RPMI7951 (cell line): ENCODE measurements around the gene SH2D6. TPM values are rescaled to one million over a fixed set of nuclear protein-coding genes. Genes with fewer than 3 reads are reported as not detected.
"Not testable (repeated sequence)": the region's sequence is repeated elsewhere in the genome, so short reads cannot be mapped to it uniquely, and the experiment has no call there.

Source experiments
- DNase-seq: peaks from one replicate; pipeline ENCODE4 v3.0.0-alpha.2; 2012; ENCODE audit warnings: low read depth
- total RNA-seq: library from RNA; depleted of rRNA; stranded (reverse); fragments of >200 nt; shearing (Covaris generic); gene quantifications from 2 replicates; pipeline ENCODE4 v1.2.3, GENCODE V29; 2014

Gene SH2D6
- total RNA-seq, 1 experiment from 2014 or later = not detected

DNA sequence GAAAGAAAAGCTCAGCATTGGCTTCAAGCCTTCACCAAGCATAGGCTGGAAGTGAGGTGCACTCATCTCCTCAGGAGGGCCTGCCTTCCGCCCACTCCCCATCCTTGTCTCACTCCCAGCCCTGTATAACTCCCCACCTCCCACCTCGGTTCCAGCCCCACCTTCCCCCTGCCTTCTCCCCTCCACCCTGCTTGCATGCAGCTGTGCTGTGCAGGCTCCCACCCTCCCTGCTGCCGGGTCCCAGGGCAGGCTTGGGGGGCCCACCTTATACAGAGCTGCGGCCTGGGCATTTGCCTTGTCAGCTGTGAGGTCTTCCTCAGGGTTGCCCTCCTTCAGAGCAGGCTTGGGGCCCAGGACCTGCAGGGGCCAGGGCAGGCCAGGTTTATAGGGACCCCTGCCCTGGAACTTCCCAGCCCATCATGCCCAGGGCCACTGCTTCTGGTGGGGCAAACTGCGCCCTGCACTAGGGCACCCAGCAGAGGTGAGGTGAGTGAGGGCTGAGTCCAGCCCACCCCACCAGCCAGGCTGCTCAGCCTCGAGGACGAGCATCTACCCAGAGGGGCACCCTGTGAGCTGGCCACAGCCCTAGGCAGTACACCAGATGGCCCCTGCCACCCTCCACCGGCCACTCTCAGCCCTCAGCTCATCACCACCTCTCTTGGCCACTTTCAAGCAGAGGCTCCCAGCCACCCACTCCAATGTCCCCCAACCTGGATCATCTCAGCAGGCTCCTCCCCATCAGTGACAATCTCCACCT is 19.9 kb upstream of the SH2D6 start:
- DNase-seq = no peak

DNA sequence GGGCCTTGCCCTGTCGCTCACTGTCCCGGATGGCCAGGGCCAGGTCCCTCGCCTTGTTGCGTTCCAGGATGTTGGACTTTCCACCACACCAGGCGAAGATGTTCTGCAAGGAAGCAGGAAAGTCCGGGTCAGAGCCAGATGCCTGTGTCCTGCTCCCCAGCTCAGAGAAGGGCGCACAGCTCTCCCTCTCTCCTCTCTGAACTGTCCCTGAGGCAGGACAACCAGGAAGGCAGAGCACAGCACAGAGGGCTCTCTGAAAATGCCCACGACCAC is 19.4 kb upstream of the SH2D6 start:
- no peak for DNase-seq

DNA sequence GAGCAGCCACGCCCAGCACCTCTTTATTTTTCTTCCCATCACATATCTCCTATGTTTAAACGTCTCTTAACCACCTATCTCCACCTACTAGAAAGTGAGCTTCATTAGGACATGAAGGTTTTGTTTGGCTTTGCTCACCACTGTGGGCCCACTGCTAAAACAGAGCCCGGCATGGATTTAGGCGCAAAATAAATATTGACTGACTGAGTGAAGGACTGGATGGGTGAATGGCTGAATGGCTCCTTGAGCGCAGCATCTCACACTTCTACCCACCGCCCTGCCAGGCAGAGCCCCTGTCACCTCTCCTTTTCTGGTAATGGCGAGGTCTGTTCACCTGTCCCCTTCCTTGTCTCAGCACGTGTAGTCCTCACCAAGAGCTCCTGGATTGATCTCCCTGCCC is 18.5 kb upstream of the SH2D6 start:
- DNase-seq = no peak

DNA sequence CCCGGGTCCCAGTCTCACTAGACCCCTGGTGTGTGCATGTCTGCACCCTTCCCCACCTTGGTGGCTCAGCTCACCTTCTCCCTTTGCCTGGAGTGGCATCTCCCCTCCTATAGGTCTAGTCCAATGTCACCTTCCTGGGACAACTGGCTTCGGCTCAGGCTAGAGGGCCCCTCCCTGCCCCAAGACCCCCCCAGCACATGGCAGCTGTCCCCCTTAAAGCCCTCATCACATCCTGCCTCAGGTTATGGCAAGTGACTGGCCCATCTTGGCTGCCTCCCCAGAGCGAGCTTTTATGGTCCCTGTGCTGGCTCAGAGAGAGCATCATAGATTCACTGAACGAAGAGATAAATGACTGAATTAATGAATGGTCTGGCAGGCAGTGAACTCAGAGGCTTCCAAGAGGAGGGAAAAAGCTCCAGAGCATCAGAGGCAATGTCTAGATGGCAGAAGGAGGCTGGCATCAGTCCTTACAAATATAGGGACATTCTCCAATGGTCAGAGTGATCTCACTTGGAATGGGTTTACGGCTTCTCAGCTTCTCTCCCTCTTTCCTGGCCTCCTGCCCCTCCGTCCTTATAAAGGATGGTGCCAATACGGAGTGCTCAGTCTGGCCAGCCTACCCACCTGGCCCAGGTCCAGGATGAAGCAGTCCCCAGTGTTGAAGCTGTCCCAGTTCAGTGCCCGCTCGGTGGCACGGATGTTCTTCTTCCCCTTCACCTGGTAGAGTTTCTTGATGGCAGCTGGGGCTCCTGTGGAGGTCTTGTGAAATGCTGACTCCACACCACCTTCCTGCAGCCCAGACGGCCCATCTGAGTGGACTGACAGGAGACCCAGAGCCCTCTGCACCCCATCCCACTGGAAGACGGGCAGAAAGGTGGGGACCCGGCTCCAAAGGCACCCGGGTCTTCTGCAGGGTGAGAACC is 17.7 kb upstream of the SH2D6 start:
- DNase-seq = no peak

DNA sequence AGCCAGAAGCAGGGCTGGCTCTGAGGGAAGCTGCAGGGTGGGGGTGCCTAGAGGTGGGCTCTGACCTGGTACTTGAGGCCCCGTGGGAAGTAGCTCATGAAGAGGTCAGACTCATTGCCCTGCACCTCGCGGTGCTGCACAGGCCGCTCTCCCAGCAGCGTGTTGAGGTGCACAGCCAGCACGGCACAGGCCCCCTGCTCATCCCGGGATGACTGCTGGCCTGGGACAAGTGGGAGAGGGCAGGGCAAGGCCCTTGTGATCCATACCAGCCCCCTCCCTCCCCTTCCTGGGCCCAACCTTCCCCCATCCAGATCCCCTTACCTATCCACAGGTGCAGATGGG is 17.1 kb upstream of the SH2D6 start:
- no peak for DNase-seq

DNA sequence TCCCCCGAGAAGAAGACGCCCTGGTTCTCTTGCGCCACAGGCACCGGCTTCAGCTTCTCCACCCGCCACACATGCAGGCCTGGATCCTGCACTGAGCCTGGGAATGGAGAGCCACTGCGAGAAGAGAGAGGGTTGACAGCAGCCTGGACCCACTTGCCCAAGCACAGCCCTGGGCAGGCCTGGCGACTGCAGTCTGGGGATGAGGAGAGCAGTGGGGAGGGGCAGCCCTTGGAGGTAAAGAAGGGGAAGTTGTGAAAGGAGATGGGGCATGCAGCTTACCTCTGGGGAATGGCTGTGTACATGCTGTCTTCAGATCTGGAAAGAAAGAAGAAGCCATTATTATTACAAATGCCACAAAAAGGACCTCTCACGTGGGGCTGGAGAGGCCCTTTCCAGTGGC is 16.7 kb upstream of the SH2D6 start:
- no peak for DNase-seq

DNA sequence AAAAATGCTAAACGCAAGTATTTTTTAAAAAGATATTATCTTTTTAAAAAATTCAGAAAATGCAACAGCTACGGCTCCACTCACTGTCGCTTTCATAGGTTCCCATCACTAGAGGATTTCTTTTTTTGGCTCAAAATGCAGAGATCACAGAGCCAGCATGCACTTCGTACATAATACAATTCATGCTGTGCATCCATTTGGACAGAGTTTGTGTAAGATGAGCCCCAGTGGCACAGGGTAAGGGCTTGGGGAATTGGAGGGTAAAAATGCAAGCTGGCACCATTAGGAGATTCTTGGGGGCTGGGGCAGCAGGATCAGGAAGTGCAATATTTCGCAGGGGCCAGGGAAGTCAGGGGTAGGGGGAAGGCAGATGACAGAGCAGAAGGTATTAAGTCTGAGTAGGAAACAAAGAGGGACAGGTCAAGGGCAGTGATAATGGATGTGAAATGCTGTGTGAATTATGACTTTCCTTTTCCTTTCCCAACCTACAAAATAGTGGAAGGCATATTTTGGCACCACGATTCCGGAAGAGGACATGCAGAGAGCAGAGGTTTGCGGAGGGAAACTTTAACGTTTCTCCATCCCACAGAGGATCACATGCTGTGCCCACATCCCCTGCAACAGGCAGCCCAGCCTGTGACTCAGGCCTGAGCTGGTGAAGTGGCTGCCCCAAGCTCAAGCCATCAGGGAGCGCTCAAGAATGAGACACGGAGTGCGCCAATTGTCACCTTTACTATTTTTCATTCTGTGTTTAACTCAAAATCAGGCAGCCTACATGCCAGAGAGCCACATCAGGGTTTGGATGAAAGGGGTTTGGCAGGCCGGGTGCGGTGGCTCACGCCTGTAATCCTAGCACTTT is 13.1 kb upstream of the SH2D6 start:
- DNase-seq = peak; percentile 94

DNA sequence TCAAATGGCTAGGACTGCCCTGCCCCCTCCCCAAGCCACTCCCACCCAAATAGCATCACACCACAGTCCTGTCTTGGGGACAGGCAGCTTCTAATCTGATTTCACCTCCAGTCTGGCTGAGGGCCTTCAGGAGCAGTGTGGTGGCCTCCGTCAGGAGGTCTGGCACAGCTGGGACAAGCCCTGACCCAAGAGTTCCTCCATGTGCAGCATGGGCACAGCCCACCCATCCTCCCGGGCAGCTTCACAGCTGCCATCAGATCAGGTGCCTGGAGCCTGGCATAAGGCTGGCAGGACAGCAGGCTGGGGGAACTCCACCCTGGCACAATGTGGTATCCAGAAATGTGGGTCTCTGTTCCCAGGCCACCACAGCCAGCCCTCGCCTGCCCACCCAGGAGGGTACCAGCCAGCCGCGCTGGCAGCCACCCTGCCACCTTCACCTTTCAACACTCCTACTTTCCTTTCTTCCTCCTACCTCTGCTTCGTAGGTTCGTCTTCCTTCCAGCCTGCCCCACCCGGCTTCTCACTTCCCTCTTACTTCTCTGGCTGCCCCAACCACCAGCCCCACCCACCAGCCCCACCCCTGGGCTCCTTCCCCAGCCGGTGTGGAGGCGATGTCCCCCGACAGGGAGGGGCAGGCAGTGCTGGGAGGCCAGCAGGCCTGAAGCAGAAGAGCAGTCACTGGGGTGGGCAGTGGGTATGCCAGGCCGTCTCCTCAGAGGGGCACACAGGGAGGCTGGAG is 8.5 kb upstream of the SH2D6 start, which contains the start of gene CAPG:
Gene CAPG, minus strand, starts transcription at position 522 of the 739 bp plus-strand sequence. CDS start 8,221 bp downstream, outside the sequence.
- no peak for DNase-seq

DNA sequence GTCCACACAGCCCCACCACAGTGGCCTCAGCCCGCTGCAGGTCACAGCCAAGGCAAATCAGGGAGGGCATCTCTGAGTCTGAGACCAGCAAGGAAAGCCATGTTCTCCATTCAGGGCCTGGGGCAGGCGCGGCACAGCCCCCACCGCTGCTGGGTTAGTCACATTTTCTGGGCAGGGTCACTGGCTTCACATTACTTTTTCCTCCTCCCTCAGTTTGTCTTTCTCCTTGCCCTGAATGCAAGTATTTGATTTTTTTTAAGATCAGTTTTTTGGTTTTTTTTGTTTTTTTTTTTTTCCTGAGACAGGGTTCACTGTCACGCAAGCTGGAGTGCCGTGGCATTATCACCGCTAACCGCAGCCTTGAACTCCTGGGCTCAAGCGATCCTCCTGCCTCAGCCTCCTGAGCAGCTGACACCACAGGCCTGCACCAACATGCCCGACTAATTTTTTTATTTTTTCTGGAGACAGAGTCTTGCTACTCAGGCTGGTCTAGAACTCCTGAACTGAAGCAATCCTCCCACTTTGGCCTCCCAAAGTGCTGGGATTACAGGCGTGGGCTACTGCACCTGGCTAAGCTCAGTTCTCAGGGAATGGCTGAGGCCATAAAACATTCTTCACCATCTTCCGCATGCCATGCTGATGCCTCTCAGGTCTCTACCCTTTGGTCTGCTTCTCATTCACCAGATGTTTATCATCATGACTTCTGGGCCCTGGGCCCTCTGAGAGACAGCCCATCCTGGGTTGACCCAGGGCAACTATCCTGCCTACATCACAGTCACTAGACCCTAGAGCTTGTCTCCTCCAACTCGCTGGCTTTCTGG is 7.7 kb upstream of the SH2D6 start:
- no peak for DNase-seq

DNA sequence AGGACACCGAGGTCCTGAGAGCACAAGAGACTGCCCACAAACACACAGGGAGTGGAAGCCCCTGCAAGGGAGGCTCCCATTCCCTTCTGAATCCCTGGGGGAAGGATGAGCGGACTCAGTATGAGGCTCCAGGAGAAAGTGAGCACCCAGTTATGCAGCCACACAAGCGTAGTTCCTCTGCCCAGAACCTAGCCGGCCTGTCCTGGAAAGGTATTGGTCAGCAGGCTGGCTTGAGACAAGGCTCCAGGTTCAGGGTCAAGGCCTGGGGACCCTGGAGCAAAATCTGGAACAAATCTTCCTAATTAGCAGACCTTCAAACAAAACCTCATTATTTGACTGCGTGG is 7.1 kb upstream of the SH2D6 start:
- no peak for DNase-seq

DNA sequence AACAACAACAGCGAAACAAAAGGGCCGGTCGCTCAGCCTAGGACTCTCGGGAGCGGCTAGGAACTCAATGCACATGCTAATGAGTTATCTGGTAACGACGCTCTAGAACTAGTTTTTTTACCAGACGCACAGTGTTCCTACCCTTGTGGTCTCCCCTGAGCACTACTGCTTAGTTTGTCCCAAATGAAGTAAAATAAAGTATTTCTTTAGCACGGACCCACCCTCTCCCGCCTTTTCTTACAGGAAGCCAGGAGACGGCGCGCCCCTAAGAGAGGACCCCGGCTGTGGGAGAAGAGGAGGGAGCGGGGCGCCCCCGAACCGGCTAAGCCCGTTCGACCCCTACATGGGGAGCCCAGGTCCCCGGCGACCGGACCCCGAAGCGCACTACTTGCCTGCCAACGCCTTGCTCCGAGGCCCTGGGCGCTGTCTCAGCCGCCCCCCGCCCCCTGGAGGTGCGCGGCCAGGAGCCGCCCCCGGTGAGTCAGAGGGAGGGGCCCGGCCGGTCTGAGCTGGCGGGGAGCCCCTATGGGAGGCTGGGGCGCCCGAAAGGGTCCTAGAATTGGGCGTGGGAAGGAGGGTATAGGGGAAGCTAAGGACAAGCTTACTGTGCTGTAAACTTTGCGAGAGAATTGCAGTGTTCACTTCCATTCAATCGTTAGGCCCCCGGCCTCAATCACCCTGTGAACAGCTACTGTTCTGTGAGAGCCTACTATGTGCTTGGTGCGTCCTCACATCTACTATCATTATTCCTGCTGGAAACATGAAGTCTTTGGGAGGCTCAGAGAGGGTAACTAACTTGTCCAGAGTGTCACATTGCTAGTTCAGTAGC is 4.7 kb upstream of the SH2D6 start:
- DNase-seq = no peak

DNA sequence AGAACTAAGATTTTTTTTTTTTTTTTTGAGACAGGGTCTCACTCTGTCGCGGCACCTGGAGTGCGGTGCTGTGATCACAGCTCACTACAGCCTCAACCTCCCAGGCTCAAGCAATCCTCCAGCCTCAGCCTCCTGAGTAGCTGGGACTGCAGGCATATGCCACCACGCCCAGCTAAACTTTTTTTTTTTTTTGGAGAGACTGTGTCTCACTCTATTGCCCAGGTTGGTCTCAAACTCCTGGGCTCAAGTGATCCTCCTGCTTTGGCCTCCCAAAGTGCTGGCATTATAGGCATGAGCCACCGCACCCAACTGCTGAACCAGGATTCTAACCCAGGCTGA is 4.1 kb upstream of the SH2D6 start:
- DNase-seq = not testable (repeated sequence)

DNA sequence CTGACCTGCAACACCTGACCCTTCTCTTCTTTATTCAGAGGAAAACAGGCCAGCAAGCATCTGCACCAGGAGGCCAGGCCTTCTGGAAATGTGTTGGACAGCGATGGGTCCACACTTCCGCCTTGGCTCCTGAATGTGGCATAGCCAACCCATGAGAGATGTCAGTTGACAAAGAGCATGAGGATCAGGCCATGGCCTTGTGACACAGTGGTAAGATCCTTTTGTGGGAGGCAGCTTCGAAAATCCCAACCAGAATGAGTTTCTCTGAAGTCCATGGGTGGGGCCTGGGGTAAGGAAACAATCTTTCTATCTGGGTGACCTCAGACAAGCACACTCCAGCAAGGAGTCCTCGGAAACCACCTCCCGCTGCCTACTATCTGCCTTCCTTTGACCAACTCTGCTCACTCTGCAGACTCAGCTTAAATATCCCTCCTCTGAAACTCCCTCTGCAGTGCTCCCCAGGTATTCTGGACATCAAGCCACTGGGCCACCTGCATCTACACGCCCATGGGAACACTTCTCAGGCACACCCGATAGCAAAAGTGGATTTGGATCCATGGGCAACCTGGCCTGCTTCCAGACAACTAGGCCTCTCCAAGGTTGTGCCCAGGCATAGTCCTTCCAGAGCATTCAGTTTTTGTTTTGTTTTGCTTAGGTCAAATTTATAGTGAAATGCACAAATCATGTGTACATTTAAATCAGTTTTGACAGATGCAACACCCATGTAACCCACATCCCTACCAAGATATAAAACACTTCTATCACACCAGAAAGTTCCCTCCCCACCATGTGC is 3.6 kb upstream of the SH2D6 start:
- no peak for DNase-seq

DNA sequence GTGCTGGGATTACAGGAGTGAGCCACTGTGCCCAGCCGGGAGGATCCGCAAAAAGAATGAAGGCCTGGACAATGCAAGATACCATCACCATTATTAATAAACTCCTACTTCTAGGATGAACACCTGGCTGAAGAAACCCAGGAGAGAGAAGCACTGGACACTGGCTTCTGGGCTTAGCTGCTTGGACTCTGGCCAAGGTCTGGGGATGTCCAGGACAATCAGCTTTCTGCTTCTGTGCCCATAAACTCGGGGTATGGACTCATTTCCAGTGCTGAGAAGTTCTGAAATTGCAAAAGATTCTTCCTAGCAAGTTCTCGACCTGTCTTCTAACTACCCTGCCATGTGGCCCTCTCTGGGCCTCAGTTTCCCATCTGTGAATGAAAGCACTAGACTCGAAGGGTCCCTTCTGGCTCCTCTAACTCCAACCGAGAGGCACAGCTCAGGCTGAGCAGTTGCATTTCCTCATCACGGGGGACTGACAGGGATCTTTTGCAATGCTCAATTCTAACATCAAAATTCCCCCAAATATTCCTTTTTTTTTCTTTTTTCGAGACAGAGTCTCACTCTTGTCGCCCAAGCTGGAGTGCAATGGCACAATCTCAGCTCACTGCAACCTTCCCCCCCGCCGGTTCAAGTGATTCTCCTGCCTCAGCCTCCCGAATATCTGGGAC is 2.4 kb upstream of the SH2D6 start:
- DNase-seq = no peak

DNA sequence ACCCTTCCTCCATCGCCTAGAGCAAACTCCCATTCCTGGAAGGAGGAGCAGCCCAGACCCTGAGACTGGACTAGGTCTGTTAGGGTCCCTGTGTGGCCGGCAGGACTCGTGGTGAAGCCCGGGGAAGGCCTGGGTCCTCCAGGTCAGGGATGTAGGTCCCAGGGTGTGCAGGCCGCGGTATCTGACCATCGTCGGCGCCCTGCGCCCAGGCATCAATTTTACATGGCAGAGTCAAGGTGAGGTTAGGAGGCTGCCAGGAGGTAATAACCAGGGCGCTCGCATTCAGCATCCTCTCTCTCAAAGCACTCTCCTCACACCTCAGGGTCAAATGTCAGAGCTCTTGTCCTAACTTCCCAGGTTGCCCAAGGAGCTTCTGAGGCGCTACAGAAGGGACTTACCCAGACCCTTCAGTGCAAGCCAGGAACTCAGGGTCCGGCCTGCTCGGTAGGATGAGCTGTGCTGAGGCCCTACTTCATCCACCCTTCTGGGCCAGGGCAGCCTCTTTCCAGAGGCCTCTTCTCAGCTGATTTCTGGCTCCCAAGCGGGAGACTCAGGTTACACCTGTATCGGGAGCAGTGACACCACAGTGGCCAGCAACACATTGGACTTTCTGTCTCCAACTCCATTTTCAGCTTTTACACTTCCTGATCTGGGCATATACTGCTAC is 628 bp downstream of the SH2D6 start:
- no peak for DNase-seq

DNA sequence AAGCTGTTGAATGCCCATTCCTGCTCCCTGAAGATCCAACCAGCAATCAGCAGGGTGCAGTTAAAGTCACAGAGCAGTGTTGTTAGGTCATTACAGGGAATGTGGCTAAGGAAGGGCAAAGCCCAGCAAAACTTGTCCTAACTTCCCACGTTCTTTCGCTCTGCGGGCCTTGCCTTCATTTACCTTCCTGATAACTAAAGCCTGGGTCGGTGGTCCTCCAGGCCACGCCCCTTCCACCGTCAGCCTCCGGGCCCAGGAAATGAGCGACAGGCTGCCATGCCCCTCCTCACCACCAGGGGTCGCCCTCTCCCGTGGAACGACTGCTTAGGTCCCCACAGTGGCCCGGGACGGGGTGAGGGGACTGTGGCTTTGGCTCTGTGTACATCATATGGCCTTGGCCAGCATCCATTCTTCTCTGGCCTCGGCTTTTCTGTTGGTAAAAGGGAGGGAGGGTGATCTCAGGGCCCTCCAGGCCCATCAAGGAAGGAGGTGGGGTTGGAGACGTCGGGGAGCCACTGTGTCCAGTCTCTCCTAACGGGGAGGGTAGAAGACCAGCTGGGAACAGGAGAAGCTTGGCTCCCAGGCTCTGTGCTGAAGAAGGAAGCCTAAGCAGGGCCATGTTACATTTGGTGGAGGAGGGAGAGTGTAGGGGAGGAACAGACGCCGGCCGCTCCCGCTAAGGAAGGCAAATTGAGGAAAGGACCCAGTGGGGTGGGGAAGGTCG is 2.2 kb downstream of the SH2D6 start:
- DNase-seq = peak; percentile 91
